ENCODE data around the gene ID3.
"Not testable (repeated sequence)": the region's sequence is repeated elsewhere in the genome, so short reads cannot be mapped to it uniquely, and the experiment has no call there.

ID3 gene

DNA sequence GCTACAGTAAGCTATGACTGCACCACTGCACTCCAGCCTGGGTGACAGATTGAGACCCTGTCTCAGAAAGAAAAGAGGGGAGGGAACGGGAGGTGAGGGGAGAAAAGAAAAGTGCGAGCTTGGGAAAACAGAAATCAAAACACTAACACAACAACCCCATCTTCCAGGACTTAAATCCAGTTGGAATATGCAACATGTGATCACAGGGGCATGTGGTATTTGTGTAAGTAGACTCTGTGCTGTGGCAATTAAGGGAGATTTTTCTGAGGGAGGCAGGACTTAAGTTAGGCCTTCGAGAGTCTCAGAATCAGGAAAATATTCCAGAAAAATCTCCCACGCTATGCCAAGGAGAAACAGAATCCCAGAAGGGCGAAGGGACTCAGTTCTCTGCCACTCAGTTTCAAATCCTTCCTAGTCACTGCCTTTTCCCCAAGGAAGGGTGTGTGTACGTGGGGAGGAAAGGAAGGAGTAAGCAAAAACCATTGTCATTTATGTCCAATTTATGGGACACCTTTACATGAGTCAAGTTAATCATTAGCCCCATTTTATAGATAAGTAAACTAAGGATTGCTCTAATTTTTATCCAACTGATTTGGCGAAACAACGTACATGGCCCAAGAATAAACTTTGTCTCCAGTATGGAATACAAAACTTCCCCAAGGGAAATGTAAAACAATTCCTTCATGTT is 12.3 kb downstream of the ID3 start:
- DNase-seq: no peak

DNA sequence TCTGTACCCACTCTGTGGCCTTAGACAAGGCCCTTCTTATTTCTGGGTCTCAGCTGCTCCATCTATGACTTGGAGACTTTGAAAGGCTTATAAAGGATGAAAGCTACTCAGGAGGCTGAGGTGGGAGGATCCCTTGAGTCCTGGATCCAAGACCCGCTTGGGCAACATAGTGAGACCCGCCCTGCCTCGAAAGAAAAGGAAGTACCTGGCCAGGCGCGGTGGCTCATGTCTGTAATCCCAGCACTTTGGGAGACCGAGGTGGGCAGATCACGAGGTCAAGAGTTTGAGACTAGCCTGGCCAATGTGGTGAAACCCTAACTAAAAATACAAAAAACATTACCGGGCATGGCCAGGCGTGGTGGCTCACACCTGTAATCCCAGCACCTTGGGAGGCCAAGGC is 13.4 kb downstream of the ID3 start:
- DNase-seq: no peak

- DNase-seq: peak; percentile 64 to 73
Measured at GRCh38 chr1:23544444-23545389, 14.6 kb downstream of the ID3 start.

DNA sequence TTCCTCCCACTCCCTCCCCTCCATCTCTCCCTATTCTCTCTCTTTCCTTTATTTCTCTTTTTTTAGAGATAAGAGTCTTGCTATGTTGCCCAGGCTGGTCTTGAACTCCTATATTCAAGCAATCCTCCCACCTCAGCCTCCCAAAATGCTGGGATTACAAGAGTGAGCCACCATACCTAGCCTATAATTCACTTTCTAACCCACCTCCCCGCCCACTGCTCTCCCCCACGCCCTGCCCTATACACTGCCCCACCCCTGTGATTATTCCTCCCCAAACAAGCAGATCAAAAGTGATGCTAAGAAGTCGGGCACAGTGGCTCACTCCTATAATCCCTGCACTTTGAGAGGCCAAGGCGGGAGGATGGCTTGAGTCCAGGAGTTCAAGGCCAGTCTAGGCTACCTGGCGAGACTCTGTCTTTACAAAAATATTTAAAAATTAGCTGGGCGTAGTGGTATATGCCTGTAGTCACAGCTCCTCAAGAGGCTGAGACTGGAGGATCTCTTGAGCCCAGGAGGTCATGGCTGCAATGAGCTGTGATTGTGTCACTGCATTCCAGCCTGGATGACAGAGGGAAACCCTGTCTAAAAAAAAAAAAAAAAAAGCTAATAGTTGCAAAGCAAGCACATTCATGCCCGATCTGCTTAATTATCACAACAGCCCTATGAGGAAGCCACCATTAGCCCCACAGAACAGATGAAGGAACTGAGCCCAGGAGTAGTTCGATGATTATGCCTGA is 15.4 kb downstream of the ID3 start:
- DNase-seq: no peak

DNA sequence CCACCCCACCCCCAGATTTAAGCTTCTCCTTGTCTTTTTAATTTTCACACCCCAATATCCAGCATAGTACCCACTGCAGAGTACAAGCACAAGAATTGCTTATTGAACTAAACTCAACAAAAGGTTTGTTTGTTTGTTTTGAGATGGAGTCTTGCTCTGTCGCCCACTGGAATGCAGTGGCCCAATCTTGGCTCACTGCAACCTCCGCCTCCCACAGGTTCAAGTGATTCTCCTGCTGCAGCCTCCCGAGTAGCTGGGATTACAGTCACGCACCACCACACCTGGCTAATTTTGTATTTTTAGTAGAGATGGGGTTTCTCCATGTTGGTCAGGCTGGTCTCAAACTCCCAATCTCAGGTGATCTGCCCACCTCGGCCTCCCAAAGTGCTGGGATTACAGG is 16.4 kb downstream of the ID3 start:
- DNase-seq: not testable (repeated sequence)

- DNase-seq: peak; percentile 83 to 86
Measured at GRCh38 chr1:23539698-23540266, 19.5 kb downstream of the ID3 start.

DNA sequence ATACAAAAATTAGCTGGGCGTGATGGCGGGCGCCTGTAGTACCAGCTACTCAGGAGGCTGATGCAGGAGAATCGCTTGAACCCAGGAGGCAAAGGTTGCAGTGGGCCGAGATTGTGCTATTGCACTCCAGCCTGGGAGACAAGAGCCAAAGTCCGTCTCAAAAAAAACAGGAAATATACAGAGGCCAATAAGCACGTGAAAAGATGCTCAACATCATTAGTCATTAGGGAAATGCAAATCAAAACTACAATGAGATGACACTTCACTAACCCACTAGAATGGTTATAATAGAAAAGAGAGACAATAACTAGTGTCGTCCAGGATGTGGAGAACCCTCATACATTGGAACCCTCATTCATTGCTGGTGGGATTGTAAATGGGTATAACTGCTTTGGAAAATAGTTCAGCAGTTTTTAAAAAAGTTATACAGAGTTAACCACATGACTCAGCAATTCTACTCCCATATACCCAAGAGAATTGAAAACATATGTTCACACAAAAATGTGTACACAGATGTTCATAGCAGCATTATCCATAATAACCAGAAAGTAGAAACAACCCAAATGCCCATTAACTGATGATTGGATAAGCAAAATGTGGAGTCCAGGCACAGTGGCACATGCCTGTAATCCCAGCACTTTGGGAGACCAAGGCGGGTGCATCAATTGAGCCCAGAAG is 21.9 kb downstream of the ID3 start:
- no peak for DNase-seq

DNA sequence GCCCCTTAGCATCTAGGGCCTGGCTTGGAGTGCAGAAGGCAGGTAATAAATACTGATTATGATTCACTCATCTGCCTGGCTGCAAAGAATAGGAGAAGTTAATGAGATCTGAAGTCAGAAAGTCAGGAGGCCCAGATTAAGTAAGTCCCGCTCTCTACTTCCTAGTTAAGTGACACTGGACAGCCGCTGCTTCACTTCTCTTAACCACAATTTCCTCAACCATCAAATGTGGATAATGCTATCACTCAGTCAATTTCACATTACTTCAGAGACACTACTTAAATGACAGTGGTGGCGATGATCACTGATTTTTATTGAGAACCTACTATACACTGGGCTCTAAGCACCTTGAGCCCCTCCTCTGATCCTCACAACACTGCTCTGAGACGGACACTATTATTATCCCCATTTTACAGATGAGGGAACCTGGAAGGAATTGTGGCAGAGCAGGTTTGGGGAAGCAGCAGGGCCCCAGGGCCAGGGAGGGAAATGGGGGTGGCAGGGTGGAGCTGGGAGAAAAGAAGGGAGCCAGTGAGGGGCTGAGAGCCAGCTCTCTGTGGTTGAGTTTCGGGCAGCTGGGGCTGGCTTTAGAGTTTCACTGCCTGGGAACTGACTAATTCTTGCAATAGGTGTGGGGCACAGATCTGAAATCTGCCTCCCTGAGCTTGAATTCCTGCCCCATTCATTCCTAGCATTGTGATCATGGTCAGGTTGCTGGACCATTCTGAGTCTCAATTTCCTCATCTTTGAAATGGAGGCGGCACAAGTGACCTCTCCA is 25.9 kb downstream of the ID3 start:
- DNase-seq: no peak

GRCh38 chr1:23531562-23532094 is 27.7 kb downstream of the ID3 start:
- DNase-seq: peak in 1 of 2 experiments; percentile 53

DNA sequence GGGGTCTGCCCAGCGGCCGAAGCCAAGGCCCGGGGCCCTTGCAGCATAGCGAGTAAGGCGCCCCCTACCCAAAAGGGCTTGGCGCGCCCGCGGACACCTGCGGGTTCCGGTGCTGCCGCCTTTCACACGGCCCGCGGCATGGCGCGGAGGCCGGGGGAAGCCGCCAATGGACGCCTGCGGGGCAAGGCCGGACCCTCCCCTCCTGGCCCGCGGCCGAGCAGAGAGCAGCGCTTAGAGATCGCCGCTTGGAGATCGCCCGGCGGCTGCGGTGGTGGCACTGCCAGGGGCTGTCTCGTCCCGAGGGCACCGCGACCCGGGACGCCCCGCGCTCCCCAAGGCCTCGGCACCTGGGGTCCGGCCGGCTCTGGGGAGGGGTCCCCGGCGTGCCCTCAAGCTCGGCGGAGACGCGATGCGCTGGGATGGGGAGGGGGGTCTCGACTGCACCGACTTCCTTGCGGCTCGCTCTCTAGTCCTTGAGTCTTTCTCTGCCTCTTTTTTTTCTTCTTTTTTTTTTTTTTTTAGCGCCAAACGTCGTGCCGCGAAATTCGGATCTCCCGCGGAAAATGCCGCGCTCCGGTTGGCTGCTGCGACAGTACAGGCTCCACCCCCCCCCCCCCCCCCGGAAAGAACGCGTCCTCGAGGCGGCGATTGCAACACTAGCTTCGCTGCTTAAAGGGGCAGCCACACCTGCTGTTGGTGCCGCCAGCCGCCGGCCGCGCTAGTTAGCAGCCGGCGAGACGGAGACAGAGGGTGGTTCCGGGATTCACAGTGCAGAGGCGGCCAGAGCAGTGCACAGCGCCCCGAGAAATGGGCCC is 28.3 kb downstream of the ID3 start, which contains the start of gene E2F2:
Gene E2F2, minus strand, starts transcription at position 487 of the 815 bp plus-strand sequence. Its CDS starts 440 bp downstream, at position 47.
- DNase-seq: peak; percentile 73 to 89

DNA sequence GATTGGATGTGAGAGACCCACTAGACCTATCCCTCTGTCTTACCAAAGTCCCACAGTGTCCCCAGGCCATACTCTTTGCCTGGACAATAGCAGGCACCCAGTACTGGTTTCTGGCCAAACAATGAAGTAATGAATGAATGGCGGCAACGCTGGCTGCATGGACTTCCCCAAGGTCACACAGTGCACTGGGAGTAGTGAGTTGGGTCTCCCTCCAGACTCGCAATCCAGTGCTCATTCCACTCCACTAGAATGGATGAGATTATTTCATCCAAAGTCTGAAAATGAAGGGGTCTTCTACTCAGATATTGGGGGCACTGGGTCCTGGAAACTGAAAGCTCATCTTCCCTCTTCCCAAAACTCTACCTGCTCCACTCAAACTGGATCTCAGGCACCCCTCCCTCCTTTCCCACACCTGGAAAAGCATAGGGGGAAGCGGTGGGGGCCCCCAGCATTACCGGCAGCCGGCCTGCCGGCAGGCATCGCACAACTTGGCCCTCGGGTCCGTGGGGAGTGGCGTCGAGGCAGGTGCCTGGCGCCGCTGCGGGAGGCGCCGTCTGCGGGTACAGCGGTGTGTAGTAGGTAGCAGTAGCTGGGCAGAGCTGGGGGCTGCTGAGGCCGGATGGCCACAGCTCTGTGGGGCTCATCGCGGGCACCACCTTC is 29.1 kb downstream of the ID3 start:
- no peak for DNase-seq

GRCh38 chr1:23529146-23530086 is 29.9 kb downstream of the ID3 start:
- DNase-seq: peak in 1 of 2 experiments; percentile 10

- peak; percentile 78 to 86 for DNase-seq
Measured at GRCh38 chr1:23528250-23528978, 30.9 kb downstream of the ID3 start.

- no peak for DNase-seq
Measured at GRCh38 chr1:23527900-23528249, 31.4 kb downstream of the ID3 start.

DNA sequence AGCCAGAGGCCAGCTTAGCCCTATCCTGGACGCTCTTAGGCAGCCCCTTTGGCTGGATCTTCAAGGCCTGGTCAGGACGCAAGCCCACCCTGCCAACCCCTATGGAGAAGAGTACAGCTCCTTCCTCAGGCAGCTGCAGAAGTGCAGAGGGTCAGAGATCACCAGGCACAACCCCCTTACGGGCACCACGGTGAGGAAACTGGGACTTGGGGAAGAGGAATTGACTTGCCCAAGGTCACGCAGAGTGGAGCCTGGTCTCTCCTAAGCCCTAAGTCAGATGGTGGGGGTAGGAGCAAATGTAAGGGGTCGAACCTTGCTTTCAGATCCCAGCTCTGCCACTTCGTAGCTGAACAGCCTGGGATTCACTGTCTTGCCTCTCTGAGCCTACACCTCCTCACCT is 31.9 kb downstream of the ID3 start:
- no peak for DNase-seq

DNA sequence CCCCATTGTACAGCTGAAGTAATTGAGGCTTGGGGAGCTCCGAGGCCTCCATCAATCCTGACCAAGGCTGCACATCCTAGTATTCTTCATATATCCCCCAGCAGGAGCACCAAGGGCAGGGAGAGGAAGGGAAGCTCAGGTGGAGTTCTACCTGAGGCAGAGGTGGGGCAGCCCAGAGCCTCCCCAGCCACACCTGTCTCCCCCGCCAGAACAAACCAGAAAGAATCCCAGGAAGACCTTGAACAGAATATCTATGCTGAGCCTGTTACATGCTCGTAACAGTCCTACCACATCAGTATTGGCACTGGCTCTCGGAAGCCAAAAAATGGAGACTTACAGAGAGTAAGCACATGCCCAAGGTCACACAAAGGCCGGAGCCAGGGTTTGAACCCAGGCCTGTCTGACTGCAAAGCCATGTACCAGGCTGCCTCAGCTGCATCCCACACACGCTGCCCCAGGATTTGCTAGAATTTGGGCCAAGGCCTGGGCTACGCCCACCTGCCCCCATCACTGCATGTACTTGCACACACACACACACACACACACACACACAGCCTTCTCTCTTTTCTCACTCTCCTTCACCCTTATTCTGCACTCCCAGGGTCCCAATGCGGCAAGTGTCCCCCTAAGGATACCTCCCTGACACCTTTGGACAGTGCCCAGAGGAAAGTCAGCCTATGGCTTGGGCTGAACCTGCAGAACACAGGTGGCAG is 32.8 kb downstream of the ID3 start:
- DNase-seq: no peak

All from SHP77 (cell line).